NB4 (cell line): ENCODE results near the gene OVCA2.

Experiments
- DNase-seq: peaks from one replicate; pipeline ENCODE4 v3.0.0; 2010; ENCODE audit warnings: low read depth
- H3K4me3 ChIP-seq: one replicate; pipeline ENCODE4 v1.5.1; 2011; ENCODE audit warnings: mild to moderate bottlenecking, low read depth, low read length, moderate library complexity
- MAX ChIP-seq: IDR thresholded peaks from 2 replicates; pipeline ENCODE4 v1.6.1; 2011; ENCODE audit warnings: low read depth, low read length
- MYC ChIP-seq: IDR thresholded peaks from 2 replicates; pipeline ENCODE4 v1.6.1; 2011; ENCODE audit warnings: low read depth, low read length
- POLR2A ChIP-seq: IDR thresholded peaks from 2 replicates; pipeline ENCODE4 v1.6.1; 2011; ENCODE audit warnings: mild to moderate bottlenecking; ENCODE audit not compliant: insufficient read length; ENCODE audit errors: extremely low read depth
- TF ChIP-seq, protein P1 (sequence below): IDR thresholded peaks from one replicate; pipeline ENCODE4 v1.5.1; 2012; ENCODE audit warnings: low read depth, low read length

Gene OVCA2

DNA sequence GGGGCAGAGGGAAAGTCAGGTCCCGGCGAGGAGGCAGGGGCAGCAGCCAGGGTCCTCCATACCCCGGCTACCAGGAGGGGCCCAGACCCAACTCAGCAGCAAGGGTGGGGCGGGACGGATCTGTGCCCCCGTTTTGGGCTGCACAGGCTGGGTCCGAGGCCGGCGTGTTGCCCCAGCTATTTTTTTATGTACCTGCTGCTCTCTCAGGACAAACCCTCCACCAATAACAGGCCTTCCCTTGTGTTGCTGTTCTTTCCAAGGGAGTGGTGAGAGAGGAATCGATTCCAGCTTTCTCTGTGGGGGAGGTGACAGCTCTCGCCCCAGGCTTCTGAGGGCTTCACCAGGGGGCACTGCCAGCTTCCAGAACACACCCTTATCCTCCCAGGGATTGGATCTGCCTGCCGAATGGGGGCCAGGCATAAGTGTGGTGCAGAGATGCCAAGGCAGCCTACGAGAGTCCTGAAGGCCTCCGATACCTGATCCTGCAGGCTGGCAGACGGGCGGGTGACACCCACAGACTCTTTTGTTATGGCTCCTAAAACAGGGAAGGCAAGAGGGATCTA, 39.0 kb upstream of the OVCA2 start:
- no peak overlapping the region for H3K4me3 ChIP-seq
- TF ChIP-seq, protein P1, sequence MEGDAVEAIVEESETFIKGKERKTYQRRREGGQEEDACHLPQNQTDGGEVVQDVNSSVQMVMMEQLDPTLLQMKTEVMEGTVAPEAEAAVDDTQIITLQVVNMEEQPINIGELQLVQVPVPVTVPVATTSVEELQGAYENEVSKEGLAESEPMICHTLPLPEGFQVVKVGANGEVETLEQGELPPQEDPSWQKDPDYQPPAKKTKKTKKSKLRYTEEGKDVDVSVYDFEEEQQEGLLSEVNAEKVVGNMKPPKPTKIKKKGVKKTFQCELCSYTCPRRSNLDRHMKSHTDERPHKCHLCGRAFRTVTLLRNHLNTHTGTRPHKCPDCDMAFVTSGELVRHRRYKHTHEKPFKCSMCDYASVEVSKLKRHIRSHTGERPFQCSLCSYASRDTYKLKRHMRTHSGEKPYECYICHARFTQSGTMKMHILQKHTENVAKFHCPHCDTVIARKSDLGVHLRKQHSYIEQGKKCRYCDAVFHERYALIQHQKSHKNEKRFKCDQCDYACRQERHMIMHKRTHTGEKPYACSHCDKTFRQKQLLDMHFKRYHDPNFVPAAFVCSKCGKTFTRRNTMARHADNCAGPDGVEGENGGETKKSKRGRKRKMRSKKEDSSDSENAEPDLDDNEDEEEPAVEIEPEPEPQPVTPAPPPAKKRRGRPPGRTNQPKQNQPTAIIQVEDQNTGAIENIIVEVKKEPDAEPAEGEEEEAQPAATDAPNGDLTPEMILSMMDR: no peak
- TF ChIP-seq MAX (no peak), MYC (no peak), POLR2A (no peak)
- no peak for DNase-seq

- no peak for DNase-seq
- H3K4me3 ChIP-seq: no peak overlapping the region
- TF ChIP-seq MAX (no peak), POLR2A (no peak), MYC (no peak)
- TF ChIP-seq, protein P1: no peak
Measured at GRCh38 chr17:2003525-2003924, 38.3 kb upstream of the OVCA2 start.

- no peak overlapping the region for H3K4me3 ChIP-seq
- DNase-seq: no peak
- TF ChIP-seq, protein P1: no peak
Measured at GRCh38 chr17:2004435-2004952, 37.3 kb upstream of the OVCA2 start.

- DNase-seq: peak; percentile 11
- TF ChIP-seq MAX (no peak), POLR2A (no peak), MYC (no peak)
- TF ChIP-seq, protein P1: no peak
- no peak overlapping the region for H3K4me3 ChIP-seq
Measured at GRCh38 chr17:2008332-2009126, 33.3 kb upstream of the OVCA2 start.

DNA sequence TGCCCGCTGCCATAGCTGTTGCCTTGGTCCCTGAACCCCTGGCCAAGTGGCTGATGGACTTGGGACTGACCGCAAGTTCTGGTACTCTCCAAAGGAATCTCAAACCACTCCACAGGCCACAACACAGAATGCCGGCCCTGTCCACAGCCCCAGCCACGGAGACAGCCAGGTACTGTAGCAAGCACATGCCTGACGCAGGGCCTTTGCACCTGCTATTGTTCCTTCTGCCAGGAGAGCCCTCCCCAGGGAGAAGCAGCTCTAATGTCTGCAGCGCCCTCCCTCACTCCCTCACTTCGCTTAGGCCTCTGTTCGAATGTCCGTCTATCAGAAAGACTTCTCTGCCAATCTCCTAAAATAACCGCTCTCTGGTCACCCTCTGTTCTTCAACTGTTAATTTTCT, 32.1 kb upstream of the OVCA2 start:
- TF ChIP-seq POLR2A (no peak), MAX (no peak), MYC (no peak)
- TF ChIP-seq, protein P1: no peak
- no peak for DNase-seq

More for the DNA sequence above, 32.1 kb upstream of the OVCA2 start:
- H3K4me3 ChIP-seq: no peak overlapping the region
